CD14-positive monocyte (primary cell): ENCODE data around the gene MRPL50. TPM values are rescaled to one million over a fixed set of nuclear protein-coding genes. Genes with fewer than 3 reads are reported as not detected.

Experiments used
- DNase-seq, 3 donors: peaks; one replicate each; pipeline ENCODE4 v3.0.0-alpha.2; 2011 to 2022
- H2AFZ ChIP-seq: 2 replicates; pipeline ENCODE4 v1.6.0; 2012; ENCODE audit warnings: mild to moderate bottlenecking, low read depth, low read length, inconsistent platforms; ENCODE audit not compliant: insufficient read depth, poor library complexity, severe bottlenecking
- H3K27ac ChIP-seq, 2 donors: 1 replicate in 1 of 2; 2 replicates in 1 of 2; pipeline ENCODE4 v1.5.1; 2012 to 2013; ENCODE audit warnings: low read length in 2 of 2, control low read depth in 1 of 2, inconsistent platforms in 1 of 2, low read depth in 1 of 2, mild to moderate bottlenecking in 1 of 2
- H3K27me3 ChIP-seq, 2 donors: one replicate each; pipeline versions ENCODE4 v1.6.0 to v1.6.1; 2011 to 2013; ENCODE audit warnings: low read length in 2 of 2; ENCODE audit not compliant: control insufficient read depth in 2 of 2, insufficient read depth in 2 of 2
- H3K36me3 ChIP-seq, 2 donors: replicated peaks in 1 of 2; 1 replicate in 1 of 2; 2 replicates in 1 of 2; pipeline versions ENCODE4 v1.5.1 to v1.6.1; 2012 to 2013; ENCODE audit warnings: low read length in 2 of 2, control low read depth in 1 of 2, inconsistent platforms in 1 of 2, mild to moderate bottlenecking in 1 of 2; ENCODE audit not compliant: insufficient read depth in 2 of 2, control insufficient read depth in 1 of 2
- H3K4me1 ChIP-seq, 2 donors: 1 replicate in 1 of 2; 2 replicates in 1 of 2; pipeline versions ENCODE4 v1.5.1 to v1.6.1; 2012 to 2013; ENCODE audit warnings: low read length in 2 of 2, control low read depth in 1 of 2, inconsistent platforms in 1 of 2, mild to moderate bottlenecking in 1 of 2, moderate library complexity in 1 of 2; ENCODE audit not compliant: insufficient read depth in 2 of 2, control insufficient read depth in 1 of 2
- H3K4me2 ChIP-seq: replicated peaks from 2 replicates; pipeline ENCODE3; 2012; ENCODE audit warnings: low read length, moderate library complexity, mild to moderate bottlenecking; ENCODE audit not compliant: poor library complexity, severe bottlenecking; ENCODE audit errors: extremely low read depth
- H3K4me3 ChIP-seq, 3 experiments: fragments of 200-600 bp in 1 of 3; sonication (generic) in 1 of 3; replicated peaks in 1 of 3; 1 replicate in 2 of 3; 2 replicates in 1 of 3; pipeline ENCODE4 v1.5.1; 2011 to 2013; ENCODE audit warnings: low read length in 3 of 3, mild to moderate bottlenecking in 3 of 3, control low read depth in 2 of 3, low read depth in 2 of 3, inconsistent platforms in 1 of 3, moderate library complexity in 1 of 3
- H3K79me2 ChIP-seq: 2 replicates; pipeline ENCODE4 v1.6.0; 2012; ENCODE audit warnings: mild to moderate bottlenecking, control low read depth, inconsistent platforms, low read length, moderate library complexity; ENCODE audit not compliant: insufficient read depth
- H3K9ac ChIP-seq: 2 replicates; pipeline ENCODE4 v1.6.0; 2017; ENCODE audit warnings: low read length, mild to moderate bottlenecking; ENCODE audit not compliant: insufficient read depth, poor library complexity, severe bottlenecking
- H3K9me3 ChIP-seq, 2 donors: replicated peaks in 1 of 2; 1 replicate in 1 of 2; 2 replicates in 1 of 2; pipeline versions ENCODE4 v1.5.1 to v1.6.1; 2012 to 2013; ENCODE audit warnings: low read length in 2 of 2, control low read depth in 1 of 2; ENCODE audit not compliant: control insufficient read depth in 1 of 2, insufficient read depth in 1 of 2
- H4K20me1 ChIP-seq: 2 replicates; pipeline ENCODE4 v1.6.0; 2012; ENCODE audit warnings: mild to moderate bottlenecking, low read length, control low read depth, moderate library complexity; ENCODE audit not compliant: insufficient read depth
- H3K27ac Mint-ChIP-seq, 7 donors: one replicate each; pipeline ENCODE4 v1.8.0; 2020; ENCODE audit warnings: mild to moderate bottlenecking in 7 of 7, mixed read lengths in 7 of 7, moderate library complexity in 6 of 7, inconsistent platforms in 2 of 7
- H3K27me3 Mint-ChIP-seq, 3 donors: one replicate each; pipeline ENCODE4 v1.8.0; 2021 to 2022; ENCODE audit warnings: low read depth in 3 of 3, mild to moderate bottlenecking in 3 of 3, mixed read lengths in 3 of 3, moderate library complexity in 3 of 3, inconsistent platforms in 1 of 3
- H3K36me3 Mint-ChIP-seq, 2 donors: one replicate each; pipeline ENCODE4 v1.8.0; 2020; ENCODE audit warnings: mixed read lengths in 2 of 2, inconsistent platforms in 1 of 2, mild to moderate bottlenecking in 1 of 2
- H3K4me1 Mint-ChIP-seq: one replicate; pipeline ENCODE4 v1.8.0; 2020; ENCODE audit warnings: mild to moderate bottlenecking, mixed read lengths
- H3K4me3 Mint-ChIP-seq, 2 donors: one replicate each; pipeline ENCODE4 v1.8.0; 2020; ENCODE audit warnings: mild to moderate bottlenecking in 2 of 2, mixed read lengths in 2 of 2, moderate library complexity in 1 of 2
- H3K9me3 Mint-ChIP-seq, 7 donors: one replicate each; pipeline ENCODE4 v1.8.0; 2020 to 2022; ENCODE audit warnings: mixed read lengths in 7 of 7, mild to moderate bottlenecking in 6 of 7, moderate library complexity in 6 of 7, inconsistent platforms in 2 of 7
- WGBS: methylation state at CpG from one replicate; pipeline ENCODE4 v1.1.5; 2013; ENCODE audit warnings: missing lambda C conversion rate; ENCODE audit not compliant: insufficient coverage; 5-methylcytosine and 5-hydroxymethylcytosine counted together
- intact Hi-C, 2 donors: fragments of 100-400 bp; cut with micrococcal nuclease; formaldehyde crosslinking; loops; one replicate each; pipeline versions ENCODE4 v1.15.0 to v1.15.1; 2023
- polyA plus RNA-seq, 3 donors: library from polyadenylated mRNA; depleted of rRNA in 1 of 3; unstranded in 2 of 3; stranded (reverse) in 1 of 3; fragments of 300-500 nt in 2 of 3; fragments of >200 nt in 1 of 3; fragmentation: Illumina TruSeq in 2 of 3; gene quantifications; 1 replicate in 2 of 3; 2 replicates in 1 of 3; pipeline ENCODE4 v1.2.3, GENCODE V29; 2012 to 2021
- TF ChIP-seq, protein P1 (sequence below): fragments of 200-600 bp; IDR thresholded peaks from one replicate; pipeline ENCODE4 v1.8.0; 2022; ENCODE audit warnings: antibody characterized with exemption, mild to moderate bottlenecking

Gene MRPL50
- polyA plus RNA-seq, 3 donors, result 1.9 to 4.9 (median 4.8) TPM

DNA sequence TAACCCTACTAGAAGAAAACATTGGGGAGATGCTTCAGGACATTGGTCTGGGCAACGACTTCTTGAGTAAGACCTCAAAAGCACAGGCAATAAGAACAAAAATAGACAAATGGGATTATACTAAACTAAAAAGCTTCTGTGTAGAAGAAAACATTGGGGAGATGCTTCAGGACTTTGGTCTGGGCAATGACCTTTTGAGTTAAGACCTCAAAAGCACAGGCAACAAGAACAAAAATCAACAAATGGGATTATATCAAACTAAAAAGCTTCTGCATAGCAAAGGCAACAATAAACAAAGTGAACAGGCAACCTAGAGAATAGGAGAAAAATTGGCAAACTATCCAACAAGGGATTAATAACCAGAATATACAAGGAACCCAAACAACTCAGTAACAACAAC is 3.7 kb downstream of the MRPL50 start:
- Mint-ChIP-seq H3K4me1 (peaks cover 19% of the 10 kb centered on the region), H3K9me3 (peaks cover 0 to 19% (median 10%) of the 10 kb centered on the region in 7 donors)

DNA sequence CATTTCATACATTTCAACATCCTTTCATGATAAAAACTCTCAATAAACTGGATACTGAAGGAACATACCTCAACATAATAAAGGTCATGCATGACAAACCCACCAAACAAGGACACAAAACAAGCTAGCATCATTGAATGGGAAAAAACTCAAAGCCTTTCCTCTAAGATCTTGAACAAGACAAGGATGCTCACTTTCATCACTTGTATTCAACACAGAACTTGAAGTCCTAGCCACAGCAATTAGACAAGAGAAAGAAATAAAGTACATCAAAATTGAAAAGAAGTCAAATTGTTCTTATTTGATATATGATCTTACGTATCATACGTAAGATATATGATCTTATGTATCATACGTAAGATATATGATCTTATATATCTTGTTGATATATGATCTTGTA is 5.3 kb downstream of the MRPL50 start:
- Histone ChIP-seq H3K36me3 (peaks cover 17 to 44% of the 10 kb centered on the region in 2 donors), H3K4me2 (no peak overlapping the region), H3K27ac (no peak overlapping the region), H2AFZ (no peak overlapping the region), H3K4me3 (no peak overlapping the region), H3K9ac (no peak overlapping the region), H3K4me1 (peaks cover 5 to 12% of the 10 kb centered on the region in 2 donors), H3K9me3 (peaks cover 0 to 8% of the 10 kb centered on the region in 2 donors), H4K20me1 (peaks cover 12% of the 10 kb centered on the region), H3K79me2 (peaks cover 73% of the 10 kb centered on the region), H3K27me3 (no peaks in the 10 kb centered on the region)
- TF ChIP-seq, protein P1, sequence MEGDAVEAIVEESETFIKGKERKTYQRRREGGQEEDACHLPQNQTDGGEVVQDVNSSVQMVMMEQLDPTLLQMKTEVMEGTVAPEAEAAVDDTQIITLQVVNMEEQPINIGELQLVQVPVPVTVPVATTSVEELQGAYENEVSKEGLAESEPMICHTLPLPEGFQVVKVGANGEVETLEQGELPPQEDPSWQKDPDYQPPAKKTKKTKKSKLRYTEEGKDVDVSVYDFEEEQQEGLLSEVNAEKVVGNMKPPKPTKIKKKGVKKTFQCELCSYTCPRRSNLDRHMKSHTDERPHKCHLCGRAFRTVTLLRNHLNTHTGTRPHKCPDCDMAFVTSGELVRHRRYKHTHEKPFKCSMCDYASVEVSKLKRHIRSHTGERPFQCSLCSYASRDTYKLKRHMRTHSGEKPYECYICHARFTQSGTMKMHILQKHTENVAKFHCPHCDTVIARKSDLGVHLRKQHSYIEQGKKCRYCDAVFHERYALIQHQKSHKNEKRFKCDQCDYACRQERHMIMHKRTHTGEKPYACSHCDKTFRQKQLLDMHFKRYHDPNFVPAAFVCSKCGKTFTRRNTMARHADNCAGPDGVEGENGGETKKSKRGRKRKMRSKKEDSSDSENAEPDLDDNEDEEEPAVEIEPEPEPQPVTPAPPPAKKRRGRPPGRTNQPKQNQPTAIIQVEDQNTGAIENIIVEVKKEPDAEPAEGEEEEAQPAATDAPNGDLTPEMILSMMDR, result no peak
- peaks cover 0 to 19% (median 10%) of the 10 kb centered on the region in 7 donors for H3K9me3 Mint-ChIP-seq
- DNase-seq, result no peak
- peaks cover 15% of the 10 kb centered on the region for H3K4me1 Mint-ChIP-seq
- no peaks in the 10 kb centered on the region for H3K27me3 Mint-ChIP-seq
- H3K27ac Mint-ChIP-seq, result no peak overlapping the region
- H3K36me3 Mint-ChIP-seq, result peaks cover 41 to 53% of the 10 kb centered on the region in 2 donors
- WGBS, result no CpG with 5 or more reads among the region's 3 CpGs
- no peak overlapping the region for H3K4me3 Mint-ChIP-seq
- intact Hi-C loops, result loop anchor here in 1 of 2 donors (10.0 kb wide), 1 partner anchor 1298 kb away; the partner anchor contains the start of genes ERP44 and INVS

More for the DNA sequence above, 3.7 kb downstream of the MRPL50 start:
- Histone ChIP-seq H3K4me2 (no peak overlapping the region), H3K27ac (no peak overlapping the region), H3K36me3 (peaks cover 9 to 28% of the 10 kb centered on the region in 2 donors), H3K9ac (no peak overlapping the region), H3K79me2 (peaks cover 84% of the 10 kb centered on the region), H4K20me1 (peaks cover 12% of the 10 kb centered on the region), H3K4me1 (peaks cover 13 to 20% of the 10 kb centered on the region in 2 donors), H3K27me3 (no peaks in the 10 kb centered on the region), H2AFZ (no peak overlapping the region), H3K9me3 (peaks cover 0 to 8% of the 10 kb centered on the region in 2 donors), H3K4me3 (no peak overlapping the region)
- no peak for DNase-seq
- no peak overlapping the region for H3K4me3 Mint-ChIP-seq
- peaks cover 31 to 41% of the 10 kb centered on the region in 2 donors for H3K36me3 Mint-ChIP-seq
- intact Hi-C loops, result loop anchor here (5.0 to 10.0 kb wide), 3 partner anchors 138 to 1300 kb away; partner anchors contain the start of genes ERP44 (in 1 of the 2), INVS (in 1 of the 2) and RNF20 (in 1 of the 2)
- TF ChIP-seq, protein P1, result no peak
- H3K27me3 Mint-ChIP-seq, result no peaks in the 10 kb centered on the region
- no peak overlapping the region for H3K27ac Mint-ChIP-seq
- no CpG with 5 or more reads among the region's 1 CpG for WGBS
